CD4-positive, alpha-beta T cell (primary cell): ENCODE results near the gene RETREG2. TPM values are rescaled to one million over a fixed set of nuclear protein-coding genes. Genes with fewer than 3 reads are reported as not detected.
A peak's percentile ranks its signal among the peaks of the same experiment; 100 is the strongest.

ENCODE experiments used
- ATAC-seq: fragments of 200-7000 bp; cut with Tn5 transposase; one replicate; pipeline ENCODE4 v1.10.0; 2022; ENCODE audit warnings: mild to moderate bottlenecking; ENCODE audit not compliant: poor library complexity
- CTCF ChIA-PET: fragments of 350-600 bp; sonication (Branson Sonifier 250); formaldehyde crosslinking; loops from one replicate; lab custom pipeline; 2021; ENCODE audit warnings: antibody characterized with exemption, inconsistent platforms; lab: Charles Lee
- POLR2A ChIA-PET: fragments of 350-600 bp; sonication (Branson Sonifier 250); formaldehyde crosslinking; loops from one replicate; lab custom pipeline; 2021; ENCODE audit warnings: antibody characterized with exemption, inconsistent platforms; lab: Charles Lee
- DNase-seq, 14 experiments: peaks; one replicate each; pipeline ENCODE4 v3.0.0-alpha.2; 2013 to 2020; ENCODE audit warnings: mixed read lengths in 2 of 14
- H3K27ac ChIP-seq, 2 donors: one replicate each; pipeline versions ENCODE4 v1.5.1 to v1.7.0; 2013; ENCODE audit warnings: low read length in 2 of 2, low read depth in 1 of 2, mild to moderate bottlenecking in 1 of 2
- H3K27me3 ChIP-seq, 2 experiments: 1 replicate in 1 of 2; 2 replicates in 1 of 2; pipeline versions ENCODE4 v1.6.1 to v1.7.0; 2013; ENCODE audit warnings: low read length in 2 of 2, control low read depth in 1 of 2, mild to moderate bottlenecking in 1 of 2, moderate library complexity in 1 of 2; ENCODE audit not compliant: insufficient read depth in 2 of 2, control insufficient read depth in 1 of 2
- H3K36me3 ChIP-seq: one replicate; pipeline ENCODE4 v1.6.1; 2013; ENCODE audit warnings: low read length, control low read depth; ENCODE audit not compliant: insufficient read depth
- H3K4me1 ChIP-seq: one replicate; pipeline ENCODE4 v1.6.1; 2013; ENCODE audit warnings: low read length, control low read depth; ENCODE audit not compliant: insufficient read depth
- H3K4me3 ChIP-seq: one replicate; pipeline ENCODE4 v1.5.1; 2013; ENCODE audit warnings: mild to moderate bottlenecking, low read length, moderate library complexity
- H3K9me3 ChIP-seq, 2 experiments: 1 replicate in 1 of 2; 2 replicates in 1 of 2; pipeline versions ENCODE4 v1.6.1 to v1.7.0; 2013; ENCODE audit warnings: low read length in 2 of 2, mild to moderate bottlenecking in 2 of 2, control low read depth in 1 of 2, moderate library complexity in 1 of 2; ENCODE audit not compliant: control insufficient read depth in 1 of 2, insufficient read depth in 1 of 2
- H3K27ac Mint-ChIP-seq: one replicate; pipeline ENCODE4 v1.8.0; 2020; ENCODE audit warnings: mixed read lengths
- H3K27me3 Mint-ChIP-seq: one replicate; pipeline ENCODE4 v1.8.0; 2021; ENCODE audit warnings: mixed read lengths
- H3K36me3 Mint-ChIP-seq: one replicate; pipeline ENCODE4 v1.8.0; 2021; ENCODE audit warnings: low read depth, mixed read lengths
- H3K4me1 Mint-ChIP-seq: one replicate; pipeline ENCODE4 v1.8.0; 2021; ENCODE audit warnings: low read depth, mixed read lengths
- H3K4me3 Mint-ChIP-seq: one replicate; pipeline ENCODE4 v1.8.0; 2020; ENCODE audit warnings: mild to moderate bottlenecking, mixed read lengths
- H3K9me3 Mint-ChIP-seq: one replicate; pipeline ENCODE4 v1.8.0; 2020; ENCODE audit warnings: mixed read lengths
- CTCF ChIP-seq: fragments of 200-600 bp; IDR thresholded peaks from one replicate; pipeline ENCODE4 v1.8.0; 2022; ENCODE audit warnings: antibody characterized with exemption, mild to moderate bottlenecking
- intact Hi-C, 2 experiments: fragments of 100-400 bp; cut with DNase I in 1 of 2; cut with micrococcal nuclease in 1 of 2; formaldehyde crosslinking; loops; one replicate each; pipeline versions ENCODE4 v1.15.1 to v1.9.0; 2023 to 2025; cut with DNase I, micrococcal nuclease
- total RNA-seq, 174 experiments: library from RNA in 2 of 174; stranded (reverse) in 2 of 174; gene quantifications; one replicate each; pipeline ENCODE4 v1.2.3 and lab custom pipeline; 2021 to 2026

Gene RETREG2
- total RNA-seq, 2 experiments from 2014 or later = 82.3 to 83.2 TPM

- H3K27me3 Mint-ChIP-seq = no peaks in the 10 kb centered on the region
- peaks cover 53% of the 10 kb centered on the region for H3K4me1 ChIP-seq
- DNase-seq = peak in 1 of 14 experiments; percentile 20
- no peak for ATAC-seq
- intact Hi-C loops = loop anchor here in 1 of 2 experiments (5.0 kb wide), 1 partner anchor 153 kb away; no protein-coding TSS in a partner anchor
- H3K27ac Mint-ChIP-seq = peak overlapping the region; percentile 93
- H3K27ac ChIP-seq = peak overlapping the region in 1 of 2 donors; percentile 28
- POLR2A ChIA-PET = interaction anchor here (4.8 kb wide), 1 partner anchor 35 kb away, joined by 139 read pairs; the partner anchor contains the start of genes CNPPD1 and RETREG2
- no peak overlapping the region for H3K4me3 ChIP-seq
- H3K9me3 Mint-ChIP-seq = no peaks in the 10 kb centered on the region
- H3K27me3 ChIP-seq = no peaks in the 10 kb centered on the region
- H3K4me3 Mint-ChIP-seq = peak overlapping the region; percentile 30
- no peaks in the 10 kb centered on the region for H3K9me3 ChIP-seq
- H3K4me1 Mint-ChIP-seq = peaks cover 47% of the 10 kb centered on the region
- peaks cover 21% of the 10 kb centered on the region for H3K36me3 ChIP-seq
- TF ChIP-seq CTCF = no peak
- peaks cover 30% of the 10 kb centered on the region for H3K36me3 Mint-ChIP-seq
- CTCF ChIA-PET = no interaction called here
These were observed 32.3 kb downstream of the RETREG2 start for GRCh38 chr2:219210196-219210885.

- no peak for TF ChIP-seq CTCF
- peaks cover 21% of the 10 kb centered on the region for H3K36me3 ChIP-seq
- peak overlapping the region in 1 of 2 donors; percentile 5 for H3K27ac ChIP-seq
- H3K27me3 ChIP-seq = no peaks in the 10 kb centered on the region
- peak in 1 of 14 experiments; percentile 20 for DNase-seq
- ChIA-PET POLR2A (interaction anchor here (0.5 to 1.9 kb wide), 14 partner anchors 10 to 518 kb away, joined by 3 to 39 read pairs (median 4); partner anchors contain the start of genes ANKZF1, ATG9A, CNPPD1 and DNAJB2), CTCF (interaction anchor here (0.6 to 2.9 kb wide), 17 partner anchors 10 to 822 kb away, joined by 3 to 32 read pairs (median 6); partner anchors contain the start of genes CNPPD1, NHEJ1 and TUBA4A)
- Mint-ChIP-seq H3K27ac (peak overlapping the region; percentile 91), H3K4me1 (peaks cover 46% of the 10 kb centered on the region), H3K9me3 (no peaks in the 10 kb centered on the region), H3K36me3 (peaks cover 30% of the 10 kb centered on the region), H3K27me3 (no peaks in the 10 kb centered on the region), H3K4me3 (peak overlapping the region; percentile 62)
- no peak for ATAC-seq
- H3K4me1 ChIP-seq = peaks cover 50% of the 10 kb centered on the region
- no peaks in the 10 kb centered on the region for H3K9me3 ChIP-seq
- intact Hi-C loops = loop anchor here (1.0 to 5.0 kb wide), 5 partner anchors 34 to 154 kb away; partner anchors contain the start of genes NHEJ1 (in 2 of the 2) and CNPPD1 (in 1 of the 2)
- peak overlapping the region; percentile 15 for H3K4me3 ChIP-seq
These were observed 32.8 kb downstream of the RETREG2 start for GRCh38 chr2:219210886-219211362.

GRCh38 chr2:219213026-219213415 lies 34.9 kb downstream of the RETREG2 start:
- Mint-ChIP-seq H3K4me1 (peaks cover 37% of the 10 kb centered on the region), H3K27ac (no peak overlapping the region), H3K27me3 (no peaks in the 10 kb centered on the region), H3K4me3 (no peak overlapping the region), H3K9me3 (no peaks in the 10 kb centered on the region), H3K36me3 (peaks cover 31% of the 10 kb centered on the region)
- H3K4me3 ChIP-seq = no peak overlapping the region
- H3K36me3 ChIP-seq = peaks cover 17% of the 10 kb centered on the region
- H3K4me1 ChIP-seq = peaks cover 43% of the 10 kb centered on the region
- no peaks in the 10 kb centered on the region for H3K9me3 ChIP-seq
- TF ChIP-seq CTCF = no peak
- no peaks in the 10 kb centered on the region for H3K27me3 ChIP-seq
- intact Hi-C loops = loop anchor here in 1 of 2 experiments (5.0 kb wide), 1 partner anchor 156 kb away; no protein-coding TSS in a partner anchor
- no peak for DNase-seq
- H3K27ac ChIP-seq = no peak overlapping the region
- ChIA-PET POLR2A (interaction anchor here (0.6 kb wide), 1 partner anchor 17 kb away, joined by 3 read pairs; no protein-coding TSS in a partner anchor), CTCF (interaction anchor here (2.9 kb wide), 1 partner anchor 82 kb away, joined by 17 read pairs; no protein-coding TSS in a partner anchor)
- ATAC-seq = no peak
